Measurements from ENCODE around the gene BMF. TPM values are rescaled to one million over a fixed set of nuclear protein-coding genes. Genes with fewer than 3 reads are reported as not detected.
"Not testable (repeated sequence)": the region's sequence is repeated elsewhere in the genome, so short reads cannot be mapped to it uniquely, and the experiment has no call there.

The BMF gene
- total RNA-seq = 10.1 and 16.5 TPM in 2 replicates

GRCh38 chr15:40108855-40109735 is at the start of gene BMF:
Gene BMF (minus strand): TSS chr15:40108879. CDS start chr15:40106086, 2,793 bp downstream.
- peaks cover 51% of the 10 kb centered on the region for H3K4me1 Mint-ChIP-seq (ENCODE audit: low read depth)
- intact Hi-C loops (cut with micrococcal nuclease) = loop anchor here (1.0 to 10.0 kb wide), 10 partner anchors 11 to 1424 kb away; partner anchors contain the start of genes BAHD1, EIF2AK4, FSIP1 and INAFM2
- no peaks in the 10 kb centered on the region for H3K9me3 Mint-ChIP-seq

DNA sequence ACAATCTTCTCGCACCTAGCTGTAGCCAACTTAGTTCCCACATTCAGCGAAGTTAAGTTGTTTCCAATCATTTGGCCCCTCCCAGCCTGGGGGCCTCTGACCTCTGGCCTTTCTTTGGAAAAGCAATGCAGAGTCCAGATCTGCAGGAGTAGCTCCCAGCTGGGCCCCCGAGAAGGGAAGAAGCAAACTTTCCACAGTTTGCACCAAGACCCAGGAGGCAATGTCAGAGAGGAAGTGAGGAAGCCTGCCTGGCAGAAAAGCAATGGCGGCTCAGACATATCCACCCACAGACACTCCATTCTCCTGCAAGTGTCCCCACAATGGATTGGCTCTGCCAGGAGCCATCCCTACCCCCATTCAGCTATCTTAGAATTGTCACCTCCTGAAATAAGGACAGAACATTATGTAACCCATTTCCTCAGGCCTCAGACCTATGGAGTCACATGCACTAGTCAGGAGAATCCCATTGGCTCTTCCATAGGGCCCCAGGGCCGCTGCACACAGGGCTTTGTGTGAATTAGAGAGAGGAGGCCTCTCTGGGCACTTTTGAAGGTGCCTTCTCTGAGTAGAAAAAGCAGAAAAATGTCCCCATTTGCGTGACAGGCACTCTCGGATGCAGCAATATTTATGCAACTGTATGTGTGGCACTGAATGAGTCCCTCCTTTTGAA is 49.2 kb upstream of the BMF start:
- H3K36me3 Mint-ChIP-seq (ENCODE audit: low read depth) = no peaks in the 10 kb centered on the region

More at GRCh38 chr15:40108855-40109735, at the start of gene BMF:
- Mint-ChIP-seq H3K27ac (peak within 1 kb of the TSS; percentile 87), H3K4me3 (peak within 1 kb of the TSS; percentile 92), H3K27me3 (ENCODE audit: insufficient read depth) (peaks cover 12% of the 10 kb centered on the region), H3K36me3 (ENCODE audit: low read depth) (peaks cover 9% of the 10 kb centered on the region)
- DNase-seq (ENCODE audit: low spot score) = peak; percentile 95

DNA sequence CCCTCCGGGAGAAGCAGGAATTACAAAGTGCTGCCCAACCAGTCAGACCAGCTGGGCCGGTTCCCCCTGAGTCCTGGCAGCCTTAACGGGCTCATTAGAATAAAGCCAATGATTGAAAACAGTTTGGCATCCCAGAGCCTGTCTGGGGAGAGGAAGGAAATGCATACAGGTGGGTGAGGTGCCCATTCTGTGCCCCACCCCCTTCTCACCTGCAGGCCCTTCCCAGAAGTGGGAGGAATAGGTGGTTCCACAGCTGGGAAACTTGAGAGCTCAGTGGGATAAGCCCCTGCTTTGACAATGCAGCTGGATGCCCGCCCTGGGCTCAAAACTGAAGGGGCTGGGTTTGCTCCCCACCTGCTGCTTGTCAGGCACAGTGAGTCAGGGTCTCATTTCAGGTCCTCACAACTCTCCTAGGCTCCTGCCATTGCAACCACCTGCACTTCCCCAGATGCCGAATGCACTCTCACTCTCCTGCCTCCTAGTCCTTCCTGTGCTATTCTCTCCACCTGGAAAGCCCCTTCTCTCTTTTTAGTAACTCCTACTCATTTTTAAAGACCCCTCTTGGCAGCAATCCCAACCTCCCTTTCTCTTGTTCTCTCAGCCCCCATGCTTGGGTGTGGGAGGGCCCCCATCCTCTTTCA is 46.7 kb upstream of the BMF start:
- no peaks in the 10 kb centered on the region for H3K4me1 Mint-ChIP-seq (ENCODE audit: low read depth)
- H3K36me3 Mint-ChIP-seq (ENCODE audit: low read depth) = no peaks in the 10 kb centered on the region
- no peak overlapping the region for H3K27ac Mint-ChIP-seq
- H3K9me3 Mint-ChIP-seq = no peaks in the 10 kb centered on the region
- intact Hi-C loops (cut with micrococcal nuclease) = no loop called here
- DNase-seq (ENCODE audit: low spot score) = no peak
- H3K4me3 Mint-ChIP-seq = no peak overlapping the region
- H3K27me3 Mint-ChIP-seq (ENCODE audit: insufficient read depth) = peaks cover 10% of the 10 kb centered on the region

More for the DNA sequence above, 49.2 kb upstream of the BMF start:
- intact Hi-C loops (cut with micrococcal nuclease) = no loop called here
- H3K27ac Mint-ChIP-seq = no peak overlapping the region
- no peaks in the 10 kb centered on the region for H3K4me1 Mint-ChIP-seq (ENCODE audit: low read depth)
- no peak for DNase-seq (ENCODE audit: low spot score)
- H3K4me3 Mint-ChIP-seq = no peak overlapping the region
- no peaks in the 10 kb centered on the region for H3K9me3 Mint-ChIP-seq
- H3K27me3 Mint-ChIP-seq (ENCODE audit: insufficient read depth) = peaks cover 2% of the 10 kb centered on the region

DNA sequence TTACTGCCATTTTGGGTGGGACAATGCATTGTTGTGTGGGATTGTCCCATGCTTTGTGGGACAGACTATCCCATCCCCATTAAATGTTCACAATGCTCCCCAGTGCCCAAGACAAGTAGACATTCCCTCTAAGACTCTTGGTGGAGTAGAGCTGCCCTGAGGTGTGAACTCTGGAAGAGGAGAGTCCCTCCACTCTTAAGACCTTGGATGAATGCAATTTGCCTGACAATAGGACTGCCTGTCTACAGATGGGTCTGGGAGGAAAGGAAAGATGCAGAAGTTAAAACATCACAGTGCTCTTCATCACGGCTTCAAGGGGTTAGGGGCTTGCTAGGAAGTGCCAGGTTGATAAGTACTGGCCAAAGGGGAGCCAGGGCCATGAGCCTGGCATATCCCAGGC is 46.1 kb upstream of the BMF start:
- H3K4me1 Mint-ChIP-seq (ENCODE audit: low read depth); intact Hi-C loops (cut with micrococcal nuclease); DNase-seq (ENCODE audit: low spot score); H3K4me3 Mint-ChIP-seq; H3K36me3 Mint-ChIP-seq (ENCODE audit: low read depth); H3K9me3 Mint-ChIP-seq; H3K27ac Mint-ChIP-seq: not testable (repeated sequence)
- H3K27me3 Mint-ChIP-seq (ENCODE audit: insufficient read depth) = peaks cover 13% of the 10 kb centered on the region

- DNase-seq (ENCODE audit: low spot score) = no peak
- H3K4me3 Mint-ChIP-seq = no peak overlapping the region
- peaks cover 16% of the 10 kb centered on the region for H3K27me3 Mint-ChIP-seq (ENCODE audit: insufficient read depth)
- H3K9me3 Mint-ChIP-seq = no peaks in the 10 kb centered on the region
- intact Hi-C loops (cut with micrococcal nuclease) = no loop called here
- H3K36me3 Mint-ChIP-seq (ENCODE audit: low read depth) = no peaks in the 10 kb centered on the region
- H3K4me1 Mint-ChIP-seq (ENCODE audit: low read depth) = no peaks in the 10 kb centered on the region
- H3K27ac Mint-ChIP-seq = no peak overlapping the region
These were observed 43.3 kb upstream of the BMF start for GRCh38 chr15:40151991-40152390.

- intact Hi-C loops (cut with micrococcal nuclease) = no loop called here
- Mint-ChIP-seq H3K27me3 (ENCODE audit: insufficient read depth) (peaks cover 16% of the 10 kb centered on the region), H3K4me3 (no peak overlapping the region), H3K36me3 (ENCODE audit: low read depth) (no peaks in the 10 kb centered on the region), H3K4me1 (ENCODE audit: low read depth) (no peaks in the 10 kb centered on the region), H3K27ac (no peak overlapping the region), H3K9me3 (no peaks in the 10 kb centered on the region)
- no peak for DNase-seq (ENCODE audit: low spot score)
These were observed 42.8 kb upstream of the BMF start for GRCh38 chr15:40151499-40151898.

DNA sequence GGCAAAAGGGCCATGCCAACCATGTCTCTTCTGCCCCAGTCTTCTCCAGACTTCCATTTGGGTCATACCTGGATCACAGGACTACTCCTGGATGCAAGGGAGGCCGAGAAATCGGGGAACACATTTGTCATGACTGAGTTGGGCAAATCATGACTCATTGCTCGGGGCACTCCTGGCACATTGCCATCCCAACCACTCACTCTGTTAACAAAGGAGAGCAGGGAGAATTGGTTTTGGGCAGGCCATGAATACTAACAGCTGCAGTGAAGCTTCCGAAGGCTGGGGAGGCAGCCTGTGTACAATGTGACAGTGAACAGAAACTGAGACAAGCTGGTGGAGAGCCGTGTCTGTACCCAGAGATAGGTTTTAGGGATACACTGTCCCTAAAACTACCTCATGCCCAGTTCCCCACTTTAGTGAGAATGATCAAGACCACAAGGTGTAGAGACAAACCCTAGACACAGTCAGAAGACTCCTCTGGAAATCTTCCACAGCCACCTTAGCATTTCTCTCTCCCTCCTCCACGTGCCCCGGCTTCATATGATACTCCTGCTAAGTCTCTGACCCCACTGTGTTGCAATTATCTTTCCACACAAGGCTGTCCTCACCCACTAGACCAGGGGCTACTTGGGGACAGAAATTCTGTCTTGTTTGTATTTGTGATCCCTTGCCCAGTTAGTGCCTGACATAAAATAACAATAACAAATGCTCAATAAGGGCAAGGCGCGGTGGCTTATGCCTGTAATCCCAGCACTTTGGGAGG is 41.7 kb upstream of the BMF start:
- no peak overlapping the region for H3K27ac Mint-ChIP-seq
- intact Hi-C loops (cut with micrococcal nuclease) = no loop called here

GRCh38 chr15:40149339-40149738 is 40.7 kb upstream of the BMF start:
- Mint-ChIP-seq H3K27ac (no peak overlapping the region), H3K36me3 (ENCODE audit: low read depth) (no peaks in the 10 kb centered on the region), H3K27me3 (ENCODE audit: insufficient read depth) (peaks cover 14% of the 10 kb centered on the region), H3K4me1 (ENCODE audit: low read depth) (no peaks in the 10 kb centered on the region), H3K4me3 (no peak overlapping the region), H3K9me3 (no peaks in the 10 kb centered on the region)
- intact Hi-C loops (cut with micrococcal nuclease) = no loop called here
- DNase-seq (ENCODE audit: low spot score) = no peak

More for the DNA sequence above, 41.7 kb upstream of the BMF start:
- H3K36me3 Mint-ChIP-seq (ENCODE audit: low read depth) = no peaks in the 10 kb centered on the region
- peaks cover 14% of the 10 kb centered on the region for H3K27me3 Mint-ChIP-seq (ENCODE audit: insufficient read depth)
- no peaks in the 10 kb centered on the region for H3K9me3 Mint-ChIP-seq
- H3K4me3 Mint-ChIP-seq = no peak overlapping the region
- no peak for DNase-seq (ENCODE audit: low spot score)
- no peaks in the 10 kb centered on the region for H3K4me1 Mint-ChIP-seq (ENCODE audit: low read depth)

DNA sequence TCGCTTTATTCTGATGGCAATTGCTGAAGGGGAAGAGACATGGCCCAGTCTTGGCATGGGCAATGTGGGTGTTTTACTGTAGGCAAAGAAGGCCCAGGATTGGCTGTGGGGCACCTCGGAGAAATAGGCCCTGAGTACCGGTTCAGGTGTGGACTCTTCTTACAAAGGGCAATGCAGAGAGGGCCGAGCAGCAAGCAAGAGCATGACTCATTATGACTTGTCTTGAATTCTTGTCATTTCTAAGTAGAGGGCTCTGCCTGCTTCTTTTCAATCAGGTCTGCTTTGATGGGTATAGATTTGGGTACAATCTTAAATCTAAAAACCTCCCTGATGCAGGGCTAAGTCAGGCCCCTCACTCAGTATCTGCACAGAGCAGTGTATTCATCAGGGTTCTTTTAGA is 37.4 kb upstream of the BMF start:
- H3K27me3 Mint-ChIP-seq (ENCODE audit: insufficient read depth) = peaks cover 12% of the 10 kb centered on the region

DNA sequence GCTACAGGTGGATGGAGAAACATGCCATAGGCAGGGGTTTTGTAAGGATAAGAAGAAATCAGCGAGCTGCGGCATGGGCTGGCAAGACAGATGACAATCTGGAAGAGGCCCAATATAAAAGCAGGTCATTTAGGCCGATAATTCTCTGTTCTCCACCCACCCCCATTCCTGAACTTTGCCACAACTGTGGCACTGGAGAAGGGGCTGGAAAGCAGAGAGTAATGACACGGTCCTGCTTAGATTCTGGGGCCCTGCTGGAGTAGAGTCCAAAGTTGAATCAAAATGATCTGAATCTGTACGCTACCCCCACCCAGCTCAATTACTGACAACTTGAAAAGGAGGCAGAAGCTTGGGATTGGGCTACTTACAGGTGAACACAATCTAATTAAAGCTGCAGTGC is 33.7 kb upstream of the BMF start:
- H3K27me3 Mint-ChIP-seq (ENCODE audit: insufficient read depth) = peaks cover 6% of the 10 kb centered on the region
- no peak for DNase-seq (ENCODE audit: low spot score)
- no peak overlapping the region for H3K4me3 Mint-ChIP-seq
- intact Hi-C loops (cut with micrococcal nuclease) = no loop called here
- H3K36me3 Mint-ChIP-seq (ENCODE audit: low read depth) = no peaks in the 10 kb centered on the region
- no peak overlapping the region for H3K27ac Mint-ChIP-seq
- no peaks in the 10 kb centered on the region for H3K4me1 Mint-ChIP-seq (ENCODE audit: low read depth)
- H3K9me3 Mint-ChIP-seq = no peaks in the 10 kb centered on the region

More for the DNA sequence above, 37.4 kb upstream of the BMF start:
- DNase-seq (ENCODE audit: low spot score) = no peak
- no peaks in the 10 kb centered on the region for H3K4me1 Mint-ChIP-seq (ENCODE audit: low read depth)
- no peak overlapping the region for H3K27ac Mint-ChIP-seq
- no peaks in the 10 kb centered on the region for H3K9me3 Mint-ChIP-seq
- intact Hi-C loops (cut with micrococcal nuclease) = no loop called here
- H3K4me3 Mint-ChIP-seq = no peak overlapping the region
- no peaks in the 10 kb centered on the region for H3K36me3 Mint-ChIP-seq (ENCODE audit: low read depth)

- H3K27ac Mint-ChIP-seq; H3K4me1 Mint-ChIP-seq (ENCODE audit: low read depth); DNase-seq (ENCODE audit: low spot score); H3K4me3 Mint-ChIP-seq; H3K9me3 Mint-ChIP-seq; H3K27me3 Mint-ChIP-seq (ENCODE audit: insufficient read depth); H3K36me3 Mint-ChIP-seq (ENCODE audit: low read depth); intact Hi-C loops (cut with micrococcal nuclease): not testable (repeated sequence)
These were observed 29.5 kb upstream of the BMF start for GRCh38 chr15:40138201-40138570.

GRCh38 chr15:40137303-40138200 is 28.9 kb upstream of the BMF start:
- no peak for DNase-seq (ENCODE audit: low spot score)
- intact Hi-C loops (cut with micrococcal nuclease) = no loop called here
- H3K4me3 Mint-ChIP-seq = no peak overlapping the region
- H3K27me3 Mint-ChIP-seq (ENCODE audit: insufficient read depth) = peaks cover 3% of the 10 kb centered on the region
- H3K27ac Mint-ChIP-seq = no peak overlapping the region
- no peaks in the 10 kb centered on the region for H3K4me1 Mint-ChIP-seq (ENCODE audit: low read depth)
- no peaks in the 10 kb centered on the region for H3K9me3 Mint-ChIP-seq
- no peaks in the 10 kb centered on the region for H3K36me3 Mint-ChIP-seq (ENCODE audit: low read depth)

All from activated T-helper 1 cell treated with anti-CD3 and anti-CD28 coated beads, Interleukin-12 subunit alpha, Interleukin-12 subunit beta, Interleukin-2, Interleukin-4 antibody, amounts not matched to agents 30 ng/mL and 10 ng/mL and 1 ng/mL, durations not matched to agents 14 hours and 24 hours and 36 hours (primary cell).